Measurements from ENCODE around the gene GRB14.
"Not testable (repeated sequence)": the region's sequence is repeated elsewhere in the genome, so short reads cannot be mapped to it uniquely, and the experiment has no call there.

Gene GRB14

DNA sequence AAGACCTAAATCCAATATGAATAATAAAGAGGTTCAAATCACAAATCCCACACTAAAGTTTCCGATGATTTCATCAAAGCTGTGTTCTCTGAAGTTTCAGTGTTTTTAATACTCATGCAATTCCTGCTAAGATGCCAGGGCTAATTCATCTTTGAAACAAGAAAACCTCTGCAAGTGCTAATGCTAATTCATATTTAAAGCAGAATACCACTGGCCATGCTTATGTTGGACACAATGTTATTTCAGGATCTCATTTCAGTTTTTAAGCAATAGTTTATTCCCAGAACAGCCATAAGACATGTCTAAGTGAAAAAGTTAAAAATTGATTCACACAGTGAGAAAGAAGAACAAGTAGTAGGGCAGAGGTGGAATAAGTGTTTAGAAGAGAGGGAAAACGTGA is 62.8 kb downstream of the GRB14 start:
- DNase-seq (ENCODE audit: low spot score), result no peak

DNA sequence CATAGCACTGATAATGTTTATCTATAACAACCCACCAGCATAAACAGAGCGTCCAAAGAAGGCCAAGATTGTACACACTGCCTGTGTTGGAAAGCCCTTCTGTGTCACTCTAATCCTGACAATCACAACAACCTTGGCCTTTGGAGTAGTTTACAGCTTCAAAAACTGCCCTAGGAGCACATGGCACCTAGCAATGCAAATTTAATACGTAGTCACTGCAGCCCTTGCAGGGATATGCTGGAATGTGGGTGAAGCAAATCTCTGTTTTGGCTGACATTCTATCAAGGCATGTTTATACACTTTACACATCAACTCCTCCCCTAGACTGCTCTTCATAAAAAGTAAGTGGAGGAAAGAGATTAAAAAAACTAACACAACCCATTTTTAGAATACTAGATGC is 66.8 kb downstream of the GRB14 start:
- no peak for DNase-seq (ENCODE audit: low spot score)

DNA sequence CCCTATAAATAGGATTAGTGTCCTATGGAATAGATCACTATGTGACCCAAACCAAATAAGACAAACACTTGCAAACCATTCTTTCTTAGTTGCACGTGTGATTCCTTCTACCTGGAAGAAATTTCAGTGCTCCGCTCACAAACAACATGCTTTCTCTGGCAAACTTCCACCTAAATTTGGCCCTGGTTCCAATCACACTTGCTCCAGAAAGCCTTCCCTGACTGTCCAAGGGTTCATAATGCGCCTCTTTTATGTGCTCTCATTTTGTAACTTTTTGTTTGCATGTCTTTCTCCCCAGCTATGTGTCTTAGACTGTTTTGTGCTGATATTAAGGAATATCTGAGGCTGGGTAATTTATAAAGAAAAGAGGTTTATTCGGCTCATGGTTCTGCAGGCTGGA is 69.8 kb downstream of the GRB14 start:
- no peak for DNase-seq (ENCODE audit: low spot score)

DNA sequence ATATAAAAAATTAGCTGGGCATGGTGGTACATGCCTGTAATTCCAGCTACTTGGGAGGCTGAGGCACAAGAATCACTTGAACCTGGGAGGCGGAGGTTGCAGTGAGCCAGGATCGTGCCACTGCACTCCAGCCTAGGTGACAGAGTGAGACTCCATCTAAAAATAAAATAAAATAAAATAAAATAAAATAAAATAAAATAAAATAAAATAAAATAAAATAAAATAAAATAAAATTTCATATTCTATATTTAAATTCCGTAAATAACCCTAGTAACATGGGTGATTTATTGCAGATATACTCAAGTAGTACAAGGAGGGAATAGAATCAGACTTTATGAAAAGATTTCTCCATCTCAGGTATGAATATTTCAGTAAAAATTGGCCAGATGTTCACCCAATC is 71.6 kb downstream of the GRB14 start:
- DNase-seq (ENCODE audit: low spot score), result not testable (repeated sequence)

DNA sequence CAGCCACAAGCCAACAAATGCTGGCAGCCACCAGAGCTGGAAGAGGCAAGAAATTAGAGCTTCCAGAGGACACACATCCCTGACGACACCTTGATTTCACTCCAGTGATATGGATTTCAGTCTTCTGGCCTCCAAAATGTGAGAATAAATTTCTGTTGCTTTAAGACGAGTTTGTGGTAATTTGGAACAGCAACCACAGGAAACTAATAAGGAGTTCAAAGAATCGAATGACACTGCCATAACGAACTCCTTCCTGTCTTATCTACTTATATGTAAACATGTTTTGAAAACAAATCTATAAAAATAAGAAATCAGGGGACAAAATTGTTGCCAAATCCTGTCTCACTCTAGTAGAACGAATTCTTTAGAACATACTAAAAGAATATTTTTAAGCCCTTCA is 75.8 kb downstream of the GRB14 start:
- no peak for DNase-seq (ENCODE audit: low spot score)

DNA sequence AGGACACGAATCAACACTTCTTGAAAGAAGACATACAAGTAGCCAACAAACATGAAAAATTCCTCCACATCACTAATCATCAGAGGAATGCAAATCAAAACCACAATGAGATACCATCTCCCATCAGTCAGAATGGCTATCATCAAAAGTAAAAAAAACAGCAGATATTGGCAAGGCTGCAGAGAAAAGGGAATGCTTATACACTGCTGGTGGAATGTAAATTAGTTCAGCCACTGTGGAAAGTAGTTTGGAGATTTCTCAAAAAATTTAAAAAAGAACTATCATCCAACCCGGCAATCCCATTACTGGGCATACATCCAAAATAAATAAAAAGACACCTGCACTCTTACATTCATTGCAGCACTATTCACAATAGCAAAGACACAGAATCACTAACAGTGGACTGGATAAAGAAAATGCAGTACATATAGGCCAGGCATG is 78.7 kb downstream of the GRB14 start:
- no peak for DNase-seq (ENCODE audit: low spot score)

DNA sequence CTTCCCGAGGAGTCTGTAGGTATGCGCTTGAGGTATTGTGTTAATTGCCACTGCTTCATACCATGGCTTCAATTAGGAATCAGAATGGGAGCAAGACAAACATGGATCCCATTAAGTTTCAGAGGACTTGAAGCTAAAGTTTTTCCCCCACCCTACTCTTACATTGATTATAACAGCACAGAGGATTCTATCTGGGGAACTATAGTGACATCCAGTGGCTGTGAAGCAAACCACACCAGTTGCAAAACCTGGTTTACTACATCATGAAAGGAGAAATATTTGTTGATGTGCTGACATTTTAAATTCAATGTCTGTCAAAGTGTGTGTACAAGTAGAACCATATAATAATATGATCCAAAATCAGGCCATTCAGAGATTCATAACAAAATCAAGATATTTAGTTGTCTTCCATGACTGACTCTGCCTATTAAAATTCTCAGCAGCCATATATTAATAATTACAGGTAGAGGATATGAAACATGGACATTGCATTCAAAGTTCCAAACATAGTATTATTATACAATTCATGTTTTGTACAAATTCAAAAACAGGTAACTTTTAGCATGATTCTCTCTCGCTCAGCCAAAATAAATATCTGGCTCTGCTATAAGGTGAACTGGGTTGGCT is 82.9 kb downstream of the GRB14 start:
- DNase-seq (ENCODE audit: low spot score), result peak; percentile 53

DNA sequence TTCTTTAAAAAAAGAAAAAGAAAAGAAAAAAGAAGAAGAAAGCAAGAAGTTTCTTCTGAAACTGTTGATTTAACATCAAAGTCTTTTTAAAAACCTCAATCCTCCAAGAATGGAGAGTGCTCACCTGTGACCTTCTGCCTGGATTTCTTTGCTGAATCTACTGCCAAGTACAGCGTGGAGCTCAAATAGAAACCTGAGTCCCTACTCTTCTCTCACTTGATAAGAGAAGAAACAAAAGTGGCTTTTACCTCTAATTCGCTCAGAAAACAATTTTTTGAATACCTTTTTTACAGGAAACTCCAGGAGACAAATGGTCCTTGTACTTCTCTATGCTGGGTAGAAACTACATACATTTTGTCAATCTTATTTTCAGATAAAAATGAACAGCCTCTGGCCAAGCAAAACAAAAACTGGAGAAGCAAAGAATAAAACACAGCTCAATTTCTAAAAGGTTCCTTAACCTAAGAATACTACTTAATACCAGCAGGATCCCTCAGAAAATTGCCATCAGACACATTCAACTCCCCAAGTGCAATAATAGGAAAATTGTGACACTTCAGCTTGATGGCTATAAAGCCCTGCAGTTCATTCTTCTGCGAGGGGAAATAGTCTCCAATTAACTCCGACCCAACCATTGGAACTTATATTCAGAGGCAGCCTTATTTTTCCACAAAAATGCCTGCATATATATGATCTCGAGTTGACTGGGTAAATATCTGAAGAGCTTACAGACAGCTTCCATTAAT is 85.8 kb downstream of the GRB14 start:
- DNase-seq (ENCODE audit: low spot score), result no peak

DNA sequence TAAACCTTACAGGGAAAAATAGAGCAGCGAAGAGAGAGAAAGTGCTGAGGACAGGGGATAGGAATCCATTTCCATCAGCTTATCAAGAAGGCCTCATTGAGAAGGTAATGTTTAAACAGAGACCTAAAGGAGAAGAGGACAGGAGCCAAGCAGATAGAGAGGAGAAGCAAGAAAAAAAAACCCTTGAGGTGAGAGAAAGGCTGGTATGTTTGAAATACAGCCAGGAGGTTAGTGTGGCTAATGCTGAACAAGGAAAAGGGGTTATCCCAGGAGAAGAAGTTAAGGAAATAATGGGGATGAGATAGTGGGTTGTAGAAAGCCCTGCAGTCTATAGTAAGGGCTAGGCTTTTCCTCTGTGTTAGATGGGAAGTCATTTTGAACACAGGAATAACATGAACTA is 90.8 kb downstream of the GRB14 start:
- DNase-seq (ENCODE audit: low spot score), result no peak

DNA sequence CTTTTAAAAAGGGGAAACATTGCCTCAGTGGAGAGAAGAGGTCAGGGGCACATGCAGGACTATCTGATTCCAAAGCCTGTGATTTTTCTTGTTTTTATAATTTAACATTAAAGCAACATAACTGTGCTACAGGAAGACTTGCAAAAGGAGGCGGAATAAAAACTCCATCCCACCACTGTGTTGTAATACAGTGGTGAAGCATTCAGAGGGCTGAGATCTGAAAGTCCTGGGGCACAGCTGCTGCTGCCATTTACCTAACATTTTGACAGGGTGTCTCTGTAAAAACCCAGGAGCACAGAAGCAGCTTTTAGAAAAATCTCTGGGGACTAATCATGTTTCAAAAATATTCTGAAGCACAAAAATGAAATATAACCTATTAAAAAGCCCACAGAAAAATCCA is 97.6 kb downstream of the GRB14 start:
- no peak for DNase-seq (ENCODE audit: low spot score)

DNA sequence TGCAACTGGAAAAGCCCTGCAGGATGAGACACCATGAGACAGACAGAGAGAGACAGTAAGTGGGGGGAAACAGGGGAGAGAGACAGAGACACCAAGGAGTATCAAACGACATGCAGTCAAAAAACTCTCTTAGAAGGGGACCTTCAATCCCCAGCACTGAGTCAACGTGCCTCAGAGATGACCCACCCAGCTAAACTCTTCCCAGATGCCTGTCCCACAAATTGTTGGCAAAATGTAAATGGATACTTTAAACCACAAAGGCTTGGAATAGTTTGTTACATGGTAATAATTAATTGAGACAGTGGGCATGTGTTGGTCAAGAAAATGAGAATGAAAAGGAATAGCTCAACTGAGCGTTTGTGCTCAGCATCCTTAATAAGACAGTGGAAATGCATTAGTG is 98.3 kb downstream of the GRB14 start:
- no peak for DNase-seq (ENCODE audit: low spot score)

DNA sequence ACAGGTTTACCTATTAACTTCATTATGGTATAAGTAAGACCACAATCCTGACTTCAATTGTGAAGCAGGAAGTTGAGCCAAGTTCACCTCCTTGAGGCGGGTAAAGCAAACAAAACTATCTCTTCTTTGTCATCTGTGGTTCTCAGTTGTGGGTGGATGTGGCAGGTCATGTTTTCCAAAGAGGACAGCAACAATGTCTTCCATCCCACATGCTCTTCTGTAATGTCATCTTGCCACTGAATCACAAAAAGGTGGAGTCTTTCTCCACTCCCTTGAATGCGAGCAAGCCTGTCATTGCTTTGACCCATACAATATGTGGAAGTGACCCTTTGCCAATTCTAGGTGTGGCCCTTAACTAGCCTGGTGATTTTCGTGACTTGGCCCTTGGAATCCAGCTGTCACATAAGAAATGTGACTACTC is 98.7 kb downstream of the GRB14 start:
- no peak for DNase-seq (ENCODE audit: low spot score)

DNA sequence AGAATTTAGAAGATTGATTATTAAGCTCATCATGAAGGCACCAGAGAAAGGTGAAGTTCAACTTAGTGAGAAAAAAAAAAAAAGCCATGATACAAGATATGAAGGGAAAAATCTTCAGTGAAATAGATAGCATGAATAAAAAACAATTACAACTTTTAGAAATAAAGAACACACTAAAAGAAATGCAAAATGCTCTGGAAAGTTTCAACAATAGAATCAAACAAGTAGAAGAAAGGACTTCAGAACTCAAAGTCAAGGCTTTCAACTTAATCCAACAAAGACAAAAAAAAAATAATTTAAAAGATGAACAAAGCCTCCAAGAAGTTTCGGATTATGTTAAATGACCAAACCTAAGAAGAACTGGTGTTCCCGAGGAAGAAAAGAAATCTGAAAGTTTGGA is 105.5 kb downstream of the GRB14 start:
- DNase-seq (ENCODE audit: low spot score), result no peak

DNA sequence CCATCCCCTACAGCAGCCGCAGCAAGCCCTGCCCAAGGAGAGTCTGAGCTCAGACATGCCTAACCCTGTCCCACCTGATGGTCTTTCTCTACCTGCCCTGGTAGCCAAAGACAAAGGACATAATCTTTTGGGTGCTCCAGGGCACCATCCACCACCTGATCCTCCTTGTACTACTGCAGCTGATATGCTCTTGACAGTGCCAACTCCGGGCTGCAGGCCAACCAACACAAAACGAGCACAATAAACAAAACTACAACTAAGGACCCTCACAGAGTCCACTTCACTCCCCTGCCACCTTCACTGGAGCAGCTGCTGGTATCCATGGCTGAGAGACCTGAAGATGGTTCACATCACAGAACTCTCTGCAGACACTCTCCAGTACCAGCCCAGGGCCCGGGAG is 106.3 kb downstream of the GRB14 start:
- DNase-seq (ENCODE audit: low spot score), result no peak

DNA sequence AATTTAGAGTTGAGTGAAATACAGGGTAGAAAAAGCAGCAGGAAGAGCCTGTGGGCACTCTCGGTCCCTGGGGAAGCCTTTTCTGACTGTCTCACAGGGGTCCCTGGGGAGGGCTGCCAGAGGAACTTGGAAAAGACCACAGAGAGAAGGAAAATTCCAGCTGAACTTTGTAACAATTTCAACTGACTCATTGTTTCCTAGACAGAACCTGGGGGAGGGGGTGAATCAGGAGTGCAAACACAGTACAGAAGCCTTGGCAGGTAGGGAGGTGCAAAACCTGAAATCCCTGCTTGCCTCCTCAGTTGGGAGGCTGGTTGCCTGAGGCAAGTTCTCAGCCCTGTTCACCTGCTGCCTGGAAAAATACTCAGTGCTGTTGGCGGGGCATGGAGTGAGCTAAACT is 106.8 kb downstream of the GRB14 start:
- DNase-seq (ENCODE audit: low spot score), result no peak

DNA sequence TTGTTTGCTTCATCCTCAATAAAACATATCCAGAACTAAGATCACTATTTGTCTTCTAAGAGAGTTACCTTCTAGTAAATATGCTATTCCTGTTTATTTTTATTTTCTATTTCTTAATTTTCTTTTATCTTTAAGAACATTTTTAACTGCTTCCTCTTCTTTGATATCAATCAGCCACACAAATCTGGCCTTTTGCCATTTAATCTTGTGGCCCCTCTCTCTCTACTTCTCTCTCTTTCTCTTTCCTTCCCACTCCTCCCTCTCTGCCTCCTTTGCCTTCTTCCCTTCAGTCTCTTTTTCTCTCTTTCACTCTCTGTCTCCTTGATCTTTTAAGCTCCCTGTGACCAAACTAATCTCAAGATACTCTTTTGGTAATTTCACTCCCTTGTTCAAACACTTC is 108.4 kb downstream of the GRB14 start:
- no peak for DNase-seq (ENCODE audit: low spot score)

DNA sequence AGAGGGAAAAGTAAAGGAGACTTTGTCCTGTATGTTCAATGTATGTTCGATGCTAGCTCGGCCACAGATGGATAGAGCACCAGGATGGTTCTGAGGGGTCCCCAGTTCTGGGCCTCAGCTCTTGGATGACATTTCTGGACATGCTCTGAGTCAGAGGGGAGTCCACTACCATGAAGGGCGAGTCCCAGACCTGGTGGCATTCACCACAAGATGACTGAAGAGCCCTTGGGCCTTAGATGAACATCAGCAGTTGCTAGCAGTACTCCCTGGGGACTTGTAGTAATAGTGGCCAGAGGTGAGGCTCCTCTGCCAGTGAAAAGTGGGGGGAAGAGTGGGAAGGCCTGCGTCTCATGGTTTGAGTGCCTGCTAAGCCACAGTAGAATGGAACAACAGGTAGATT is 109.5 kb downstream of the GRB14 start:
- DNase-seq (ENCODE audit: low spot score), result no peak

DNA sequence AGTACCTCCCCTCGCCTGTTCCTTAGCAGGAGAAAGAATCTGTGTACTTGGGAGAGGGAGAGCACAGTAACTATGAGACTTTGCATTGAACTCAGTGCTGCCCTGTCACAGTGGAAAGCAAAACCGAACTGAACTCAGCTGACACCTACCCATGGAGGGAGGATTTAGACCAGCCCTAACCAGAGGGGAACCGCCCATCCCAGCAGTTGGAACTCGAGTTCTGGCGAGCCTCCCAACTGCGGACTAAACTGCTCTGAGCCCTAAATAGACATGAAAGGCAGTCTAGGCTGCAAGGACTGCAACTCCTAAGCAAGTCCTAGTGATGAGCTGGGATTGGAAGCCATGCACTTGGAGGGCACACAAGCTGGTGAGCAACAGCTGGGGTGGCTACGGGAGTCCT is 110.4 kb downstream of the GRB14 start:
- no peak for DNase-seq (ENCODE audit: low spot score)

DNA sequence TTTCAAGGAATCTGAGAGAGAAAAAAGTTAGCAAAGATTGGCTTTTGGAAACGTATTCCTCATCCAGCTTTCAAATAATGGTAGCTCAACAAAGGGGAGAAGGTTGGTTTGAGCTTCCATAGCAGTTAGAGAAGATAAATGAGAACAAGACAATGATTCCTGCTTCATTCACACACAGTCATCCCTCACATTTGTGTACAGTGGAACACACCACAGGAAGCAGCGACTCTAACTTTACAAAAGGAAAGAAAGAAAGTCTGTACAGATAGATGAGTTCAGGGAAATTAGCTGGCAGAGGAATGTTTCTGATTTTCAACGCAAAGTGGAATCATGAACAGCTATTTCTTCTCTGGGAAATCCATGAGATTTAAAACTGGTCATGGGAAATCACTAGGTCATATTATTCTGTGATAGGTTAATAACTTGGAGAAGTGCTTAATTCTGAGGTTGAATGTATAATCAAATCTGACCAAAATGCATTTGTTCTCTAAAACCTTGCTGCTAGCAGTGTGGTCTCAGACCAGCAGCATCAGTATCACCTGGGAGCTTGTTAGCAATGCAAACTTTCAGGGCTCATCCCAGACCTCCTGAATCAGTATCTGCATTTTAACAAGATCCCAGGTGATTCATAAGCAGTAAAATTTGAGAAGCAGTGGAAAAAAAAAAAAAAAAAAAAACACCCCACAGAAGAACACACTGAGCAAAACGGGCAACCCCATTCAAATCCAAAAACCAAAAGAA is 112.0 kb downstream of the GRB14 start:
- no peak for DNase-seq (ENCODE audit: low spot score)

DNA sequence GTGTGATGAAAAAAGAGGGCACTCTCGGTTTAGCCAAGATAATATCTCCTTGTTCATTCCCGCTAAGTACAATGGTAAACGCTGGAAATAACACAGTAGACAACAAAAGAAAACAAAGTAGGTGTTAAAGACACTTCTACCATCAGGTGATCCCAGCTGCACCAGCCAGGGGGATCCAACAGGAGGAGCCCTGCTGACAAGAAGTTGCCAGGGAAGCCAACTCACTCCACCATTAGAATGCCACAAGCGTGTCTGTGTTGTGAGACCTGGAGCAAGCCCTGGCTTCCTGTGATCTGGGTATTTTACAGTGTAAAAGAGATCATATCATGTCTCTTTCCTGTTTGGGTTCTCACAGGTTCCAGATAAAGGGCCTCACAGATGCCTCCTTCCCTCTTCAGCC is 117.0 kb downstream of the GRB14 start:
- no peak for DNase-seq (ENCODE audit: low spot score)

DNA sequence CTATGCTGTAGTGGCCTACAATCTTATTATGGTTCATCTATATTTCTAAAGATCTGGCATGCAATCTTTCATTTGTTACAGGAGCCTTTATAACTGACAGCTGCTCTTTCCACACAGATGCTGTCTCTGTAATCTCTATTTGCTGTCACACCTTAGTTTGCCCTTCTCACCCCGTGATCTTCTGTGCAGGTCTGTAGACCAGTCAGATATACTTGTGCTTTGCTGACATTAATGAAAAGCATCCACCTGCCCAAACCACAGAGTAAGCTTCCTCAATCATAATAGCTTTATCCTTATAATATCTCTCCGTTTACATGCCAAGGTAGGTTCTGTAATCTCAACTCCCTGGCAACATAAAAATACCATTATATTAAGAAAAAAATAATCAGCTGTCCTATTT is 122.4 kb downstream of the GRB14 start:
- DNase-seq (ENCODE audit: low spot score), result no peak

DNA sequence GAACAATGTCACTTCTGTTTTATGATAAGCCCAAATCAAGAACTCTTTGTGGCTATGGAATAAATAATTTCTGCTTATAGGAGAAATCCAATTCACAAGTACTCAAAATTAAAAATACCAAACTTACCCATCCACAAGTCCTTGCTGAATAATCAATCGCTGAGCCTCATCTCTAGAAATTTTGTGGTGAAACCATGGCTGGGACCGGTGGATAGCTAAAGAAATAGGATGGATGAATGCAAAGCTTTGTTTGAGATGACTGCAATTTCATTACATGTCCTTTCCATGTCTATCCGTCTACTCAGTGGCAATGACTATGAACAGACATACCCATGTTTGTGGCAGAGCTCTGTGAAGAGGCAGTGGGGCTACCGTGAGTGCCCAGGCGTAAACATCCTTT is 124.4 kb downstream of the GRB14 start:
- DNase-seq (ENCODE audit: low spot score), result peak; percentile 17

DNA sequence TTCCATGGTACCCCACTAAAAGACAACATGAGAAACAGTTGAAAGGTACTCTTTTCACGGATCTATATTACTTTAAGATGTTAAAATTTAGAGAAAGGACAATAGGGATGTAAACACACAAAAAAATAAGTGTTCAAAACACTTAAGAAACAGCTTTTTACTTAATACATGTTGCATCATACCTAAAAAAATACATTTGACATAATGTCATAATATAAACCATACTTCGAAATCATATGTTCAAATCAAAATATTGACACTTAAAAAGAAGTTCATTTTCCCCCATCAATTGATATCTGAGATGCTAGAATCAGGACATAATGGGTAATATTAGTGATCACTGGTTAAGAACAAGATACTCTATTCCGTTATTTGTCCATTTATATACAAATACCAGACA is 124.9 kb downstream of the GRB14 start:
- DNase-seq (ENCODE audit: low spot score), result no peak

Data from pons (tissue), 1 donor.